Neuronal stem cell (in vitro differentiated cells): ENCODE measurements around the gene GRK1.

Experiments used
- DNase-seq: peaks from one replicate; pipeline ENCODE4 v3.0.0-alpha.2; 2013; ENCODE audit warnings: low spot score
- H2AFZ ChIP-seq: one replicate; pipeline ENCODE4 v1.6.1; 2013; ENCODE audit warnings: mild to moderate bottlenecking, low read length, inconsistent platforms
- H2AK5ac ChIP-seq: 2 replicates; pipeline ENCODE4 v1.6.1; 2013; ENCODE audit warnings: low read depth, mild to moderate bottlenecking, inconsistent platforms, low read length, moderate library complexity, mixed read lengths
- H2BK120ac ChIP-seq: 2 replicates; pipeline ENCODE4 v1.6.1; 2013; ENCODE audit warnings: low read depth, mild to moderate bottlenecking, inconsistent platforms, low read length, moderate library complexity, mixed read lengths
- H2BK12ac ChIP-seq: one replicate; pipeline ENCODE4 v1.6.1; 2013; ENCODE audit warnings: low read length, inconsistent platforms
- H2BK15ac ChIP-seq: 2 replicates; pipeline ENCODE4 v1.6.1; 2013; ENCODE audit warnings: mild to moderate bottlenecking, low read length, inconsistent platforms, mixed read lengths
- H2BK5ac ChIP-seq: one replicate; pipeline ENCODE4 v1.6.1; 2013; ENCODE audit warnings: inconsistent platforms, mild to moderate bottlenecking, low read length, moderate library complexity
- H3K14ac ChIP-seq: one replicate; pipeline ENCODE4 v1.6.1; 2013; ENCODE audit warnings: low read length, inconsistent platforms
- H3K18ac ChIP-seq: 2 replicates; pipeline ENCODE4 v1.6.1; 2013; ENCODE audit warnings: low read length, inconsistent platforms
- H3K23ac ChIP-seq: 2 replicates; pipeline ENCODE4 v1.6.1; 2013; ENCODE audit warnings: low read depth, mild to moderate bottlenecking, mixed read lengths, low read length, inconsistent platforms; ENCODE audit not compliant: poor library complexity
- H3K27ac ChIP-seq: replicated peaks from 3 replicates; pipeline ENCODE4 v1.5.1; 2013; ENCODE audit warnings: low read length, inconsistent platforms
- H3K27me3 ChIP-seq, 3 experiments: 2 replicates each; pipeline ENCODE4 v1.6.1; 2013; ENCODE audit warnings: low read length in 3 of 3, mild to moderate bottlenecking in 2 of 3, inconsistent platforms in 1 of 3, low read depth in 1 of 3, mixed read lengths in 1 of 3, moderate library complexity in 1 of 3; ENCODE audit not compliant: control insufficient read depth in 3 of 3, insufficient read depth in 3 of 3
- H3K36me3 ChIP-seq, 2 donors: replicated peaks in 1 of 2; 2 replicates each; pipeline ENCODE4 v1.6.1; 2013; ENCODE audit warnings: low read length in 2 of 2; ENCODE audit not compliant: control insufficient read depth in 2 of 2, insufficient read depth in 2 of 2
- H3K4ac ChIP-seq: 2 replicates; pipeline ENCODE4 v1.6.1; 2013; ENCODE audit warnings: inconsistent platforms, mild to moderate bottlenecking, low read length, moderate library complexity
- H3K4me1 ChIP-seq, 2 donors: 1 replicate in 1 of 2; 2 replicates in 1 of 2; pipeline ENCODE4 v1.6.1; 2013; ENCODE audit warnings: low read length in 2 of 2, low read depth in 1 of 2; ENCODE audit not compliant: control insufficient read depth in 2 of 2, insufficient read depth in 1 of 2
- H3K4me2 ChIP-seq: one replicate; pipeline ENCODE4 v1.6.1; 2013; ENCODE audit warnings: mild to moderate bottlenecking, low read length, inconsistent platforms; ENCODE audit not compliant: insufficient read depth, poor library complexity, severe bottlenecking
- H3K4me3 ChIP-seq, 2 donors: 2 replicates each; pipeline ENCODE4 v1.5.1; 2013; ENCODE audit warnings: low read length in 2 of 2, mild to moderate bottlenecking in 2 of 2, inconsistent platforms in 1 of 2, moderate library complexity in 1 of 2
- H3K79me1 ChIP-seq: one replicate; pipeline ENCODE4 v1.6.1; 2013; ENCODE audit warnings: low read depth, mild to moderate bottlenecking, inconsistent platforms, low read length, moderate library complexity
- H3K9ac ChIP-seq: one replicate; pipeline ENCODE4 v1.6.1; 2013; ENCODE audit warnings: mild to moderate bottlenecking, low read depth, low read length, inconsistent platforms; ENCODE audit not compliant: poor library complexity
- H3K9me3 ChIP-seq, 2 donors: replicated peaks in 1 of 2; 2 replicates each; pipeline versions ENCODE3 to v1.6.1; 2013; ENCODE audit warnings: low read length in 2 of 2, mild to moderate bottlenecking in 2 of 2, inconsistent platforms in 1 of 2, low read depth in 1 of 2, mixed read lengths in 1 of 2, moderate library complexity in 1 of 2; ENCODE audit not compliant: control insufficient read depth in 2 of 2, insufficient read depth in 1 of 2
- H4K8ac ChIP-seq: one replicate; pipeline ENCODE4 v1.6.1; 2013; ENCODE audit warnings: low read depth, mild to moderate bottlenecking, inconsistent platforms, low read length, moderate library complexity
- H4K91ac ChIP-seq: one replicate; pipeline ENCODE4 v1.6.1; 2013; ENCODE audit warnings: low read length, low read depth, mild to moderate bottlenecking, inconsistent platforms; ENCODE audit not compliant: poor library complexity
- WGBS, 2 donors: extraction: QIAGEN DNeasy Blood & Tissue Kit; methylation state at CpG; one replicate each; pipeline ENCODE4 v1.1.7; 2013; ENCODE audit warnings: missing lambda C conversion rate in 2 of 2, mixed read lengths in 1 of 2; ENCODE audit not compliant: insufficient read length in 2 of 2, insufficient replicate concordance in 1 of 2; ENCODE audit errors: extremely low coverage in 2 of 2; 5-methylcytosine and 5-hydroxymethylcytosine counted together

GRK1 gene

GRCh38 chr13:113763961-113764792, 97.2 kb downstream of the GRK1 start:
- Histone ChIP-seq H4K8ac (no peak overlapping the region), H4K91ac (no peak overlapping the region), H3K4ac (no peak overlapping the region), H3K14ac (no peak overlapping the region), H3K9ac (no peak overlapping the region), H3K4me3 (peak overlapping the region in 1 of 2 donors; percentile 42), H3K36me3 (no peaks in the 10 kb centered on the region), H2BK5ac (no peak overlapping the region), H2BK120ac (peak overlapping the region; percentile 41), H3K4me2 (no peak overlapping the region), H2AFZ (no peak overlapping the region), H3K27ac (no peak overlapping the region), H3K9me3 (peaks cover 0 to 2% of the 10 kb centered on the region in 2 donors), H3K23ac (no peak overlapping the region), H3K18ac (peak overlapping the region; percentile 62), H3K4me1 (peaks cover 2 to 4% of the 10 kb centered on the region in 2 donors), H2BK15ac (no peak overlapping the region), H3K79me1 (peaks cover 2% of the 10 kb centered on the region), H2AK5ac (peak overlapping the region; percentile 12), H2BK12ac (no peak overlapping the region), H3K27me3 (peaks cover 0 to 41% (median 14%) of the 10 kb centered on the region in 3 experiments)
- no peak for DNase-seq
- WGBS, 2 donors = no CpG with 5 or more reads among the region's 25 CpGs

GRCh38 chr13:113764793-113765563, 98.0 kb downstream of the GRK1 start:
- Histone ChIP-seq H2AK5ac (no peak overlapping the region), H4K8ac (no peak overlapping the region), H3K79me1 (peaks cover 2% of the 10 kb centered on the region), H3K9me3 (peaks cover 0 to 2% of the 10 kb centered on the region in 2 donors), H2AFZ (no peak overlapping the region), H3K4me2 (no peak overlapping the region), H2BK5ac (no peak overlapping the region), H2BK15ac (no peak overlapping the region), H3K27ac (no peak overlapping the region), H3K23ac (no peak overlapping the region), H3K36me3 (no peaks in the 10 kb centered on the region), H2BK12ac (no peak overlapping the region), H2BK120ac (peak overlapping the region; percentile 41), H3K27me3 (peaks cover 0 to 36% (median 7%) of the 10 kb centered on the region in 3 experiments), H3K18ac (no peak overlapping the region), H3K9ac (no peak overlapping the region), H3K14ac (no peak overlapping the region), H4K91ac (no peak overlapping the region), H3K4me3 (peak overlapping the region in 1 of 2 donors; percentile 42), H3K4me1 (no peaks in the 10 kb centered on the region), H3K4ac (no peak overlapping the region)
- DNase-seq = no peak
- no CpG with 5 or more reads among the region's 19 CpGs for WGBS, 2 donors

GRCh38 chr13:113765564-113765910, 98.5 kb downstream of the GRK1 start:
- Histone ChIP-seq H2BK120ac (no peak overlapping the region), H3K18ac (no peak overlapping the region)
- DNase-seq = no peak

More at GRCh38 chr13:113765564-113765910, 98.5 kb downstream of the GRK1 start:
- Histone ChIP-seq H3K4me1 (no peaks in the 10 kb centered on the region), H3K27ac (no peak overlapping the region), H4K91ac (no peak overlapping the region), H2BK12ac (no peak overlapping the region), H3K23ac (no peak overlapping the region), H3K4me3 (no peak overlapping the region), H3K14ac (no peak overlapping the region), H2BK15ac (no peak overlapping the region), H2AFZ (no peak overlapping the region), H4K8ac (no peak overlapping the region), H3K36me3 (no peaks in the 10 kb centered on the region), H2AK5ac (no peak overlapping the region), H3K27me3 (peaks cover 0 to 31% (median 6%) of the 10 kb centered on the region in 3 experiments), H3K9me3 (peaks cover 0 to 2% of the 10 kb centered on the region in 2 donors), H3K9ac (no peak overlapping the region), H3K4me2 (no peak overlapping the region), H3K79me1 (peaks cover 2% of the 10 kb centered on the region), H3K4ac (no peak overlapping the region), H2BK5ac (no peak overlapping the region)
- WGBS, 2 donors = no CpG with 5 or more reads among the region's 4 CpGs
